Caki2 (cell line): ENCODE measurements around the gene SLC26A5. TPM values are rescaled to one million over a fixed set of nuclear protein-coding genes. Genes with fewer than 3 reads are reported as not detected.

Source experiments
- DNase-seq: peaks from one replicate; pipeline ENCODE4 v3.0.0-alpha.2; 2015; ENCODE audit warnings: low read depth
- in situ Hi-C: cut with HindIII; loops from 2 replicates; pipeline ENCODE4 v1.10.0; 2016; ENCODE audit warnings: low sequenced_read_pairs, low pct_unique_long_range_greater_than_20kb, mixed read lengths
- total RNA-seq: library from RNA; depleted of rRNA; stranded (reverse); fragments of >200 nt; shearing (Covaris generic); gene quantifications from 2 replicates; pipeline ENCODE4 v1.2.3, GENCODE V29; 2014; ENCODE audit warnings: low replicate concordance; rRNA removed

SLC26A5 gene
- total RNA-seq, 1 experiment from 2014 or later, result not detected

DNA sequence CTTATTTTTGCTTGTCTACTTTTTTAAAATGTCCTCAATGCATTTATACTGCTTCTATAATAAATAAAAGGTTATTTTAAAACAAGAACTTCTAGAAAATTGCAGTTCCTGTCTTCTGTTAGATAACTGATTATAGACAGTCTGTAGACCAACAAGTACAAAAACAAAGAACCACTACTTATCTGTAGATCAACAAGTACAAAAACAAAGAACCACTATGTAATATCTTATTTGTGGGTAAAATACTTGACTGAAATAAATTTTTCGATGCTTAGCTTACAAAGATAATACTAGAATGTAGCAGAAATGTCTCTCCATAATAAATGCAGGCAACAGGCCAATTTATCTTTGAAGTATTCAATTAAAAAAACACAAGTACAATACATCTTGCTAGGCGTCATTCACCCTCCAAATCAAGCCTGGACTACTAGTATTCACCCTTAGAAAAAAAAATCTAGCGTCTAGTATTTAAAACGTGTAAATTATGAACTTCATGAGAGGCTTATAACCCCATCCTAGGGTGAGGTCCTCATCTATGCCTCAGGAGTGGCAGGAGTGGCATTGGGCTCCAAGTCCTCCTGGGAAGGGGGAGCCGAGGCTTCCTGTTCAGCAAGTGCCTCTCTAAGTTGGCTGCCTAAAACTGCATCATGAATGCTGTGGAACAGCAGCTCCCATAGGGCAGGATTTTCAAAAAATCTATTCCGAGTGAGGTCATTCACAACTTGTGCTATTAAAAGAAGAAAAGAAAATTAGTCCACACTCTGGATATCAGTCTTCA lies 72.0 kb downstream of the SLC26A5 start:
- DNase-seq, result no peak
- in situ Hi-C loops, result no loop called here

DNA sequence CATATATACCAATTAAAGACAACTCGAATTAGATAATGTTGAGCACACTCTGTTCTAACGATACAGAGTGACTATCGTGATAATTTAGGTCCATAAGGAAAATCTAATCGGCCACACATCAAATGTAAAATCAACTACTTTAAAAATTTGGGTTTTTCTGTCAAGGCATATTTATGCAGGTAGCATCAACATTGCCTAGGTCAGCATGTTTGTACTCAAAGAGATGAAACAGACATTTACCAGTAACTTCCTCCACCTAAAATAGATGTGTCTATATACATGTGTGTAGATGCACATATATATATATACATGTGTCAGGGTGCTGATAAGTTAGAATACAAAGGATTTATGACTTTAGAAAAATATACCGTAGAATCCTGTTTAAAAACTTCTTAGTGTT lies 76.6 kb downstream of the SLC26A5 start:
- DNase-seq, result no peak
- in situ Hi-C loops, result no loop called here

DNA sequence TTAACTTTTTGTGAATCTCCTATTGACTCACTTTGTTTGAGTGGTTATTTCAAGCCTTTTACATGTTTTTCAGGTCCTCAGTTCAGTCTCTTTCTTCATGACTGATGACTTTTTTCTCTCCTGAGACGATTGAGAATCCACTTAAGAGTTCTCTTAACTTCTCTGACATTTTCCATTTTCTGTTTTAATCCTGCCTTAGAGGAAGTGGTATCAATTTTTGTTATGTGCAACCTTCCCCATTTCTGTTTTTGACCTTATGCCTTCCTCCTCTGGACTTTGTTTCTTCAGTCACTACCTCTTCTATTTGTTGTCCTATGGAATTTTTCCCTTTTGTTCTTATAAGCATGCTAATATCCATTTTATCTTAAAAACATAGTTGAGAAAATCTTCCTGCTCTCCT lies 96.2 kb downstream of the SLC26A5 start:
- in situ Hi-C loops, result no loop called here
- DNase-seq, result no peak

DNA sequence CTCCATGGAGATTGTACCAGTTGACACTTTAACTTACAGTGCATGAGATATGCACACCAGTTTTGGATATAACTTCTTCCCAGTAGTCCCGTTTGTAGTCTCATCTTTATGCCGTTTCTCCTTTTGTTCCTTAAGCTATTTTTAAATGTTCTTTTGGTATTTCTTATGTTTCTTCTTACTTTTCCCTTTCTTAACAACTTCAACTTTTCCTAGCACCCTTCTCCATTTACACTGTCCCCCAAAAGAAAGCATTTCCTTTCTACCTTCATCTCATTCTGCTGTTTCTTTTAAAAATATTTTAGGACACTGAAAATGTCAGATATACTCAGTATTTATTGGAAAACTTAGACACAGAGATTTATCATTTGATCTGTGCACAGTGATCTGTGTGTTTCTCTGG lies 97.0 kb downstream of the SLC26A5 start:
- in situ Hi-C loops, result no loop called here
- DNase-seq, result no peak

DNA sequence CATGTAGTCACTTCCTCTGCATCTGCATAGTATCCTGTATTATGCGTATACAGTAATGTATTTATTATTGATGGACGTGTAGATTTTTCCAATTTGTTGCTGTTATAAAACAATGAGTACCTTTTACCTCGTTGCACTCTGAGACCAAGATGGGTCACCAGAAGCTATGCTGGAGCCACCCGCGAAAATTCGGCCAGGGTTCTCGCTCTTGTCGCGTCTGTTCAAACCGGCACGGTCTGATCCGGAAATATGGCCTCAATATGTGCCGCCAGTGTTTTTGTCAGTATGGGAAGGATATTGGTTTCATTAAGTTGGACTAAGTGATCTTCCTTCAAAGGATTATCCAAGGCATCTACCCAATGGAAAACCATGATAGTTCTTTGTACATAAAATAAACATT lies 97.6 kb downstream of the SLC26A5 start:
- in situ Hi-C loops, result no loop called here
- DNase-seq, result no peak

DNA sequence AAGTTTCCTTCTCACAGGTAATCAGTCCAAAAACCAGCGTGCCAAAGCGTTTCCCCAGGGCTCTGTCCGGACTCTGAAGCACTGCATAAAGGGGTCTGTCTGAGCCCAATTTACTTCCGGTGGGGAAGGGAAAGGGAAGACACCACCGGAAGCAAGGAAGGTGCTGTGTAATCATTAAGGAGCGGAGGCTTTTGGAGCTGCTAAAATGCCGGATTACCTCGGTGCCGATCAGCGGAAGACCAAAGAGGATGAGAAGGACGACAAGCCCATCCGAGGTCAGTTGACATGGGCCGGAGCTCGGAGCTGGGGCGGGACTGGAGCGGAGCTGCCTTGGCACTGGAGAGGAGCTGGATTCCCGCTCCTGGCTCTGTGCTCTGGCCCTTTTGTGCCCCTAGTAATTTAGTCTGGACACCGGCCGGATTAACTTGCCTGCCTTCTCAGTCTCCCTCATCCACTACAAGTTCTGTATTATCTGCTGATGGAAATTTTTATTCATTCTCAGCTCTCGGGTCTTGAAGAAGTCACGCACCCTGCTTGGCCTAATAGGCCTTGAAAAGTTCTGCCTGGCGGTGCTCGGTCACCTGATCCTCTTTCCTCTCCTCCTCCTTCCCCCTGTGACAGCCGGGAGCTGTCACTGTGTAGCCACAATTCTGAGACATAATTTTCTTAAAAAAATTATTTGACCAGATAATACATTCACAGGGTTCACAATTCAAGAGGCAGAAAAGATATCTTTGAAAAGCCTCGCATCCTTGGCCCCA lies 98.3 kb downstream of the SLC26A5 start, which contains the start of gene PSMC2:
Gene PSMC2 (plus strand): TSS at position 137 of the 761 bp plus-strand sequence. CDS start 69 bp downstream, at position 206.
- peak; percentile 81 for DNase-seq

DNA sequence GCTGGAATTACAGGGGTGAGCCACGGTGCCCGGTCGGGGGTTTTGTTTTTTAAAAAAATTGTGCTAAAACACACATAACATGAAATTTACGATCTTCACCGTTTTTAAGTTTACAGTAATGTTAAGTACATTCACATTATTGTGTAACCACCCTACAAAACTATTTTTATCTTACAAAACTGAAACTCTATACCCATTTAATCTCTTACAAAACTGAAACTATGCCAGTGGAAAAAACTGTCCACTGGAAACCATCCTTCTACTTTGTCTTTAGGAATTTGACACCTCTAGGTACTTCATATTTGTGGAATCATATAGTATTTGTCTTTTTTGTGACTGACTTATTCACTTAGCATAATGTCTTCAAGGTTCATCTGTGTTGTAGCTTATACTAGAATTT lies 99.6 kb downstream of the SLC26A5 start:
- in situ Hi-C loops, result no loop called here
- no peak for DNase-seq

More for the DNA sequence above, 98.3 kb downstream of the SLC26A5 start, which contains the start of gene PSMC2:
- in situ Hi-C loops, result no loop called here

DNA sequence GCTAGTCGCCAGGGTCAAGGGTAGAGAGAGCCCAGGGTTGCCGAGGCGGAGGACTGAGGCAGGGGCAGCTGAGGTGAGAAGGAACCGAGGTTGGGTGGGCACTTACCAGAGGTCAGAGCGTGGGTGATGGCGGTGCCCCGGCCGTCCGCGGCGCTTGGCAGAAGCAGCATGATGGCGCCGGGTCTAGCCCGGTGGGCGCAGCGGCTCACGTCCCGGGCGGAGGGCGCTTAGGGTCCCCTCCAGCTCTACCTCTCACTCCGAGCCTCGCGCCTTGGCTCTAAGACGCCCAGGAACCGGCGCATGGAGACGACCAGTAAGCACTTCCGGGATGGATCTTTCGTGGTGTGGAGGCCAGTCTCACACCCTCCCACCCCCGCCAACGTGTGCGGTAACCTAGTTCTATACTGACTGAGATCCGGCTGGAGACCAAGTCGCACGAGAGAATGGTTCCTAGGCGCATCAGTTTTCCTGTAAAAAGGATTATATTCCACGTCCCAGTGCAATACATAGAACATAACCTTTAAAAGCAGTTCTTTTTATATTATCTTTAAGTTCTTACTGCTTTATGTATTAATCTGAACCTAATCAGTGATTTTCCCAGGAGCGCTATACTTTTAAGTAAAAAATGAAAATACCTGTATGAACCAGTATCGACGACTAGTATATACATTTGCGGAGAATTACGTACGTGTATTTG lies 101.4 kb downstream of the SLC26A5 start, which contains the start of gene DNAJC2:
Gene DNAJC2 (minus strand): TSS at position 315 of the 697 bp plus-strand sequence. CDS start 145 bp downstream, at position 170.
- in situ Hi-C loops, result no loop called here
- peak; percentile 76 for DNase-seq

DNA sequence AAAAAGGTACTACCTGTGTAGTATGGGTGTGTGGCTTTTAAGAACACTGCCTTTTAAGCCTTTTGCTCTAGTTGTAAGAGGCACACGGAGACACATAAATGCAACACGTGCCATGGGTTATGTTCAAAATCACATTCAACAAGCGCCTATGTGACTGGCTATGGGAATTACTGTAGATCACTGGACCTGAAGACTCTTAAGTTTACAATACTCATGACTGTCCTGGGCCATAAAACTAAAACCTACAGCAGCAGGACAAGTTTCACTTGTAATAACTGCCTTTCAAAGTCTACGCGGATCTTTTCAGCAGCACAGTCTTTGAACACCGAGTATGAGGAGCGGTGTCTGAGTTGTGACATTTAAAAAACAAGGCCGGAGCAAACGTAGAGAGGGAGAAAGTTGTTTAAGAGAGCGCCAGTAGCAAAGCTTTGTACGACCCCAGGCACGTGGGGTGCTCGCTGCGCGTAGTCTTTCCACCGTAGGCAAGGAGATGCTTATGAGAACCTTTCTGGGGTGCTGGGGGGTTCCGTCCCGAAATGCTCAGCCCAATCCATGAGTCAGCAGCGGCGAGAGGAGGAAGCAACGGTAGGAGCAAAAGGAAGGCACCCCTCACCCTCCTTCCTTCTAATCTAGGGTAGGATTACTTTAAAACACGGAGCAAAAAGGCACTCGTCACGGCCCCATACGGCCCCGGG lies 102.1 kb downstream of the SLC26A5 start:
- DNase-seq, result peak; percentile 19
- in situ Hi-C loops, result no loop called here

DNA sequence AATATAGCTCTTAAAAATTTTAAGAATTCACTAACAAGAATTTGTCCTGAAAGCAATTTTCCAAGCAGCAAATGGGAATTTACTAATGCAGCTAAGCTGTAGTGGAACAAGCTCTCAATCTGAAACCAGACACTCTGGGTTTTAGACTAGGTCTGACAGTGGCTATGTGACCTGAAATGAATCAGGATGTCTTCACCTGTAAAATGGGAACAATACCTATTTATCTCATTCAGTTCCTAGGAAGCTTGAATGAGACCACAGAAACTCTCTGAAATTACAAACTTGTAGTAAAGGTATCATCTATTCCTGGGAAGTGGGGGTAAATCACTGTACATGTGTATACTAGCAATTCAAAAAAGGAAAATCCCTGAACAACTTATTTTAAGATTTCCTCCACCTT lies 102.7 kb downstream of the SLC26A5 start:
- in situ Hi-C loops, result no loop called here
- no peak for DNase-seq

DNA sequence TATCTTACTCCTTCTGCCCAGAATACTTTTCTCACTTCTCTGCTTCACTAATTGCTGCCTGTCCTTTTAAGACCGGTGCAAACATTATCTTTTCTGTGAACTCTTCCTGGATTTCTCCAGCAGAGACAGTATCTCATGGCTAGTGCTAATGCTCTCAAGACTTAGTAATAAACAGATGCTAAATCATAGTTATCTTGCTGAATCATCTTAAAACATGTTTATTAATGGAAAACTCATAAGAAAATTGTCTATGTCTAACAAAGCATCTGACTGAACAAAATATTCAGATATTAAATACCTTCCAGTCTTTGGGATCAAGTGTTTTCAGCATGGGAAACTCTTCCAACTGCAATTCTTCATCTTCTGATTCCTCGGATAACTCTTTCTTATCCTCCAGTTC lies 104.5 kb downstream of the SLC26A5 start:
- in situ Hi-C loops, result no loop called here
- no peak for DNase-seq

DNA sequence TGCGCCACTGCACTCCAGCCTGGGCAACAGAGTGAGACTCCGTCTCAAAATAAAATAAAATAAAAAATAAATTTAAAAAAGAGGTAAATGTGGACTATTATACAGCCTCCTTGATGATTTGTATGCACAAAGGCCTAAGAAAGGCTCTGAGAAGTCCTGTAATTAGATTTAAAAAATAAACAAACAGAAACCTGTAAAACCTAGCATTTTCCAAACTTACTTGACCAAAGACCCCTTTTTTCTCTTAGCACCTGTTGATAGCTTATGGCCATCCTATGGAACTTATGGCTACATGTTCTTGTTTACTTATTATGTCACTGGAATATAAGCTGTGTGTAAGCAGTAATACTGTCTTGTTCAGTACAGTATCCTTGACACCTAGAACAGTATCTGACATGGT lies 107.1 kb downstream of the SLC26A5 start:
- no peak for DNase-seq
- in situ Hi-C loops, result no loop called here

DNA sequence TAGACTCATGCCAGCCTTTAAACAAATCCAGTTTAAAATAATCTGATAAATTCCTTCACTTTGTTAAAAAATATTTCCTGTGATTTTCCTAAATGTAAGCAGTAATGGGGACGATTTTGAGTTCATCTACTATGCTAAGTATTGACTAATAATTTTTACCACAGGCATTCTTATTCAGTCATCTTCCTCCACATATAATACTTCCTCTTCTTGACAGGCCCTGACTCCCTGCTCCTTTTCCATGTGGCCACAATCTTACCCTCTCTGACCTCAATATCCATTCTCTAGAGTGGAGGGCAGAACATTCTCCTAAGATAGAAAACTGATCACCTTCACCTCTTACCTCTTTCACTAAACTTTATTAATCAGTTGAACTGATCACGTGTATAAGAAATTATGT lies 109.2 kb downstream of the SLC26A5 start:
- DNase-seq, result no peak
- in situ Hi-C loops, result no loop called here

DNA sequence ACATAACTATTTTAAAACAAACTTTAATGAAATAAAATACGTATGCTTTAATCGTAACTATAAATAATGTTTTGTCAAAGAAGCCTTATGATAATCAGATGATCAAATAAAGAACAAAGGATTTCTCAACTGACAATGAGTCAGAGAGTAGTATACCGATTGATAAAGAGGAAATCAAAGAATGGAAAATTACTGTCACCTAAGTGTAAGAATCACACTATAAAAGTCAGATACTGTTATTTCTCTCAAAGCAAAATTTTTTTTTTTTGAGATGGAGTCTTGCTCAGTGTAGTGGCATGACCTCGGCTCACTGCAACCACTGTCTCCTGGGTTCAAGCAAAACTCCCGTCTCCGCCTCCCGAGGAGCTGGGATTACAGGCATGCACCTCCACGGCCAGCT lies 120.3 kb downstream of the SLC26A5 start:
- in situ Hi-C loops, result no loop called here
- DNase-seq, result no peak

Other genes with a start within 250 kb of the SLC26A5 start
- gene PMPCB, start 148.8 kb downstream of the SLC26A5 start, total RNA-seq, result 89.3 and 92.5 TPM in 2 replicates
- 17.0 and 17.8 TPM in 2 replicates for gene DNAJC2, start 101.4 kb downstream of the SLC26A5 start, total RNA-seq
- 219 and 263 TPM in 2 replicates for gene PSMC2, start 98.6 kb downstream of the SLC26A5 start, total RNA-seq